GM18505 (cell line): Measurements from ENCODE around the gene ATXN1.

ENCODE experiments used
- ATAC-seq: cut with Tn5 transposase; IDR thresholded peaks from one replicate; pipeline ENCODE4 v1.9.1; 2021; ENCODE audit not compliant: unreplicated experiment
- POLR2A ChIP-seq: IDR thresholded peaks from 4 replicates; pipeline ENCODE4 v1.6.1; 2011; ENCODE audit warnings: borderline replicate concordance; ENCODE audit not compliant: insufficient read depth, insufficient read length; ENCODE audit errors: extremely low read depth

The ATXN1 gene

GRCh38 chr6:16320533-16321340 is 440.5 kb downstream of the ATXN1 start:
- no peak for ATAC-seq
- no peak for TF ChIP-seq POLR2A

- no peak for TF ChIP-seq POLR2A
- peak; percentile 50 for ATAC-seq
Measured at GRCh38 chr6:16319813-16320532, 441.3 kb downstream of the ATXN1 start.

- ATAC-seq = no peak
- TF ChIP-seq POLR2A = no peak
Measured at GRCh38 chr6:16318953-16319720, 442.1 kb downstream of the ATXN1 start.

- ATAC-seq = no peak
Measured at GRCh38 chr6:16318538-16318937, 442.7 kb downstream of the ATXN1 start.

GRCh38 chr6:16316741-16317251 is 444.5 kb downstream of the ATXN1 start:
- ATAC-seq = no peak
- TF ChIP-seq POLR2A = no peak

More at GRCh38 chr6:16318538-16318937, 442.7 kb downstream of the ATXN1 start:
- TF ChIP-seq POLR2A = no peak

GRCh38 chr6:16314296-16314695 is 447.0 kb downstream of the ATXN1 start:
- TF ChIP-seq POLR2A = no peak
- no peak for ATAC-seq

GRCh38 chr6:16313732-16314131 is 447.5 kb downstream of the ATXN1 start:
- no peak for ATAC-seq
- no peak for TF ChIP-seq POLR2A

- no peak for TF ChIP-seq POLR2A
- ATAC-seq = no peak
Measured at GRCh38 chr6:16311763-16312162, 449.5 kb downstream of the ATXN1 start.

GRCh38 chr6:16306334-16306733 is 454.9 kb downstream of the ATXN1 start:
- no peak for TF ChIP-seq POLR2A
- ATAC-seq = no peak

- ATAC-seq = peak; percentile 23
- no peak for TF ChIP-seq POLR2A
Measured at GRCh38 chr6:16305788-16306187, 455.5 kb downstream of the ATXN1 start.

- TF ChIP-seq POLR2A = no peak
- ATAC-seq = peak; percentile 79
Measured at GRCh38 chr6:16305246-16305725, 456.0 kb downstream of the ATXN1 start.

GRCh38 chr6:16302721-16303552 is 458.3 kb downstream of the ATXN1 start:
- no peak for ATAC-seq
- TF ChIP-seq POLR2A = no peak
